K562 (cell line): ENCODE measurements around the gene EME1. TPM values are rescaled to one million over a fixed set of nuclear protein-coding genes. Genes with fewer than 3 reads are reported as not detected.

Source experiments
- CEBPB ChIP-seq: fragments of 450-650 bp; IDR thresholded peaks from 2 replicates; pipeline ENCODE4 v1.6.1; 2016; ENCODE audit warnings: missing genetic modification characterization, missing compliant biosample characterization
- CEBPG ChIP-seq, 3 experiments: fragments of 200-800 bp in 1 of 3; sonication (Bioruptor generic) in 1 of 3; sonication (generic) in 1 of 3; formaldehyde crosslinking in 1 of 3; IDR thresholded peaks in 2 of 3; conservative IDR thresholded peaks in 1 of 3; 2 replicates each; pipeline versions ENCODE4 v1.6.1 to v1.8.0; 2016 to 2022; ENCODE audit warnings: missing compliant biosample characterization in 2 of 3, missing genetic modification characterization in 2 of 3, mild to moderate bottlenecking in 1 of 3, missing genetic modification reagents in 1 of 3
- ETV6 ChIP-seq, 3 experiments: fragments of 150-350 bp in 1 of 3; sonication (generic) in 1 of 3; formaldehyde crosslinking in 1 of 3; IDR thresholded peaks; 2 replicates each; pipeline versions ENCODE4 v1.6.1 to v1.8.0; 2014 to 2022; ENCODE audit warnings: borderline replicate concordance in 2 of 3, low read depth in 2 of 3, antibody characterized with exemption in 1 of 3, low read length in 1 of 3, mild to moderate bottlenecking in 1 of 3, missing genetic modification reagents in 1 of 3
- LEF1 ChIP-seq: fragments of 450-650 bp; IDR thresholded peaks from 2 replicates; pipeline ENCODE4 v1.6.1; 2016; ENCODE audit warnings: mild to moderate bottlenecking
- SMARCA5 ChIP-seq: fragments of 450-650 bp; IDR thresholded peaks from 2 replicates; pipeline ENCODE4 v1.6.1; 2016
- ZNF644 ChIP-seq: fragments of 200-800 bp; sonication (Bioruptor generic); IDR thresholded peaks from 2 replicates; pipeline ENCODE4 v1.6.1; 2016; ENCODE audit warnings: low read depth, missing genetic modification characterization, missing compliant biosample characterization
- ZNF668 ChIP-seq: fragments of 250-450 bp; sonication (Bioruptor Pico); IDR thresholded peaks from 2 replicates; pipeline ENCODE4 v1.8.0; 2022; ENCODE audit warnings: mild to moderate bottlenecking, inconsistent platforms
- ZNF695 ChIP-seq: fragments of 450-650 bp; formaldehyde crosslinking; IDR thresholded peaks from 2 replicates; pipeline ENCODE4 v1.4.0; 2020; ENCODE audit warnings: mild to moderate bottlenecking, moderate library complexity
- polyA plus RNA-seq, 8 experiments: library from polyadenylated mRNA; depleted of rRNA in 4 of 8; stranded (reverse) in 5 of 8; unstranded in 3 of 8; fragments of >200 nt; fragmentation: Nextera tagmentation in 2 of 8; fragmentation: Illumina TruSeq in 1 of 8; extraction: Ambion mirVana in 2 of 8; extraction: Trizol in 1 of 8; gene quantifications; 2 replicates each; pipeline versions ENCODE4 v1.2.1 to v1.2.3, GENCODE V29; 2011 to 2014; ENCODE audit warnings: inconsistent platforms in 1 of 8, missing spikeins in 1 of 8
- total RNA-seq, 7 experiments: library from RNA; depleted of rRNA in 6 of 7; stranded (reverse); fragments of >200 nt in 6 of 7; fragmentation: Illumina TruSeq in 2 of 7; extraction: Trizol in 2 of 7; gene quantifications; 2 replicates each; pipeline versions ENCODE4 v1.2.1 to v1.2.3, GENCODE V29; 2011 to 2021; ENCODE audit warnings: low replicate concordance in 1 of 7
- TF ChIP-seq, protein P1 (sequence below): sonication (generic); formaldehyde crosslinking; IDR thresholded peaks from 2 replicates; pipeline ENCODE4 v1.8.0; 2023; ENCODE audit warnings: mild to moderate bottlenecking, missing genetic modification reagents
- TF ChIP-seq, protein P2 (sequence below): fragments of 250-450 bp; sonication (Bioruptor Pico); IDR thresholded peaks from 2 replicates; pipeline ENCODE4 v1.4.0; 2020; ENCODE audit warnings: mild to moderate bottlenecking
- TF ChIP-seq, protein P3 (sequence below), 2 experiments: fragments of 450-650 bp; conservative IDR thresholded peaks; 2 replicates each; pipeline ENCODE4 v1.6.1; 2017; ENCODE audit warnings: mild to moderate bottlenecking in 2 of 2, moderate library complexity in 2 of 2
- TF ChIP-seq, protein P4 (sequence below), 2 experiments: fragments of 150-350 bp in 1 of 2; IDR thresholded peaks; 2 replicates each; pipeline ENCODE4 v1.6.1; 2012 to 2016; ENCODE audit warnings: low read depth in 2 of 2, low read length in 2 of 2, mild to moderate bottlenecking in 1 of 2, moderate library complexity in 1 of 2

Gene EME1
- total and polyA plus RNA-seq, 9 of the 15 experiments (the other 6 are each of a cell fraction or from before 2014, with no cell fraction given): 14.6 to 44.1 (median 24.0) TPM

DNA sequence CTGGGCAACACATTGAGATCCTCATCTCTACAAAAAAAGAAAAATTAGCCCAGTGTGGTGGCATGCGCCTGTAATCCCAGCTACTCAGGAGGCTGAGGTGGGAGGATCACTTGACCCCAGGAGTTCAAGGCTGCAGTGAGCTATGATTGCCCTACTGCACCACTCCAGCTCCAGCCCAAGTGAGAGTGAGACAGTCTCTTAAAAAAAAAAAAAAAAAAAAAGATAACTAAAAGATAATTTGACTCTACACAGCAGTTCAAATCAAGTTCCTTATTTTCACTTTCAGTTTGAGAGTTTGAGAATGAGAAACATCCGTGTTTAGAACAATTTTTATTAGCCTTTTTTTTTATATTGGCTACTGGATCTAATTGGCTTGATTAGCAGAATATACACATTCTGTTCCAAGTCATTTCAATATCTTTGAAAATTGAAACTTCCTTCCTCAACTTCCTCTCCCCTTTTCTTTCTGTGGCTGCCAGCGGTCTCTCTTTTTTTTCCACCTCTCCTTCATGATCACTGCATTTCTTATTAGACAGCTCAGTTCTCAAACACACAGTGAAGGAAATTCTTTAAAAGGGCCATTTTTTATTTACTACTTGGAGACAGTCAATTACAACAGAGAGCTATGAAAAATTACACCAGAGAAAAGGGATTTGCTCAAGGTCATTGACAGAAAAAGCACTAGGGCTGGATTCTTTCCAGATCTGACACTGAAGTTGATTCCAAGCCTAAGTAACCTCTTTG is 48.5 kb downstream of the EME1 start (continued):
- TF ChIP-seq ZNF644 (tag) (0 out of 2 replicates have a peak, but pooled peaks have one; percentile 47), ZNF695 (CRISPR knock-in tag) (no peak), SMARCA5 (no peak), ETV6 (IDR thresholded peaks at IDR 0.05; ENCODE audit: borderline replicate concordance in 1 of 2, low read depth in 2 of 2, low read length in 1 of 2) (no peak), ETV6 (CRISPR knock-in tag; IDR thresholded peaks at IDR 0.05; ENCODE audit: borderline replicate concordance) (no peak), CEBPG (CRISPR knock-in tag; IDR thresholded peaks at IDR 0.05) (no peak), CEBPG (tag; conservative IDR thresholded peaks at IDR 0.05 in 1 of 2, IDR thresholded peaks at IDR 0.05 in 1 of 2) (no peak), CEBPB (tag) (no peak), ZNF668 (CRISPR knock-in tag) (no peak), LEF1 (no peak)
- TF ChIP-seq, protein P1, sequence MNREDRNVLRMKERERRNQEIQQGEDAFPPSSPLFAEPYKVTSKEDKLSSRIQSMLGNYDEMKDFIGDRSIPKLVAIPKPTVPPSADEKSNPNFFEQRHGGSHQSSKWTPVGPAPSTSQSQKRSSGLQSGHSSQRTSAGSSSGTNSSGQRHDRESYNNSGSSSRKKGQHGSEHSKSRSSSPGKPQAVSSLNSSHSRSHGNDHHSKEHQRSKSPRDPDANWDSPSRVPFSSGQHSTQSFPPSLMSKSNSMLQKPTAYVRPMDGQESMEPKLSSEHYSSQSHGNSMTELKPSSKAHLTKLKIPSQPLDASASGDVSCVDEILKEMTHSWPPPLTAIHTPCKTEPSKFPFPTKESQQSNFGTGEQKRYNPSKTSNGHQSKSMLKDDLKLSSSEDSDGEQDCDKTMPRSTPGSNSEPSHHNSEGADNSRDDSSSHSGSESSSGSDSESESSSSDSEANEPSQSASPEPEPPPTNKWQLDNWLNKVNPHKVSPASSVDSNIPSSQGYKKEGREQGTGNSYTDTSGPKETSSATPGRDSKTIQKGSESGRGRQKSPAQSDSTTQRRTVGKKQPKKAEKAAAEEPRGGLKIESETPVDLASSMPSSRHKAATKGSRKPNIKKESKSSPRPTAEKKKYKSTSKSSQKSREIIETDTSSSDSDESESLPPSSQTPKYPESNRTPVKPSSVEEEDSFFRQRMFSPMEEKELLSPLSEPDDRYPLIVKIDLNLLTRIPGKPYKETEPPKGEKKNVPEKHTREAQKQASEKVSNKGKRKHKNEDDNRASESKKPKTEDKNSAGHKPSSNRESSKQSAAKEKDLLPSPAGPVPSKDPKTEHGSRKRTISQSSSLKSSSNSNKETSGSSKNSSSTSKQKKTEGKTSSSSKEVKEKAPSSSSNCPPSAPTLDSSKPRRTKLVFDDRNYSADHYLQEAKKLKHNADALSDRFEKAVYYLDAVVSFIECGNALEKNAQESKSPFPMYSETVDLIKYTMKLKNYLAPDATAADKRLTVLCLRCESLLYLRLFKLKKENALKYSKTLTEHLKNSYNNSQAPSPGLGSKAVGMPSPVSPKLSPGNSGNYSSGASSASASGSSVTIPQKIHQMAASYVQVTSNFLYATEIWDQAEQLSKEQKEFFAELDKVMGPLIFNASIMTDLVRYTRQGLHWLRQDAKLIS (CRISPR knock-in tag): no peak
- TF ChIP-seq, protein P2, sequence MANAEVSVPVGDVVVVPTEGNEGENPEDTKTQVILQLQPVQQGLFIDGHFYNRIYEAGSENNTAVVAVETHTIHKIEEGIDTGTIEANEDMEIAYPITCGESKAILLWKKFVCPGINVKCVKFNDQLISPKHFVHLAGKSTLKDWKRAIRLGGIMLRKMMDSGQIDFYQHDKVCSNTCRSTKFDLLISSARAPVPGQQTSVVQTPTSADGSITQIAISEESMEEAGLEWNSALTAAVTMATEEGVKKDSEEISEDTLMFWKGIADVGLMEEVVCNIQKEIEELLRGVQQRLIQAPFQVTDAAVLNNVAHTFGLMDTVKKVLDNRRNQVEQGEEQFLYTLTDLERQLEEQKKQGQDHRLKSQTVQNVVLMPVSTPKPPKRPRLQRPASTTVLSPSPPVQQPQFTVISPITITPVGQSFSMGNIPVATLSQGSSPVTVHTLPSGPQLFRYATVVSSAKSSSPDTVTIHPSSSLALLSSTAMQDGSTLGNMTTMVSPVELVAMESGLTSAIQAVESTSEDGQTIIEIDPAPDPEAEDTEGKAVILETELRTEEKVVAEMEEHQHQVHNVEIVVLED: no peak
- TF ChIP-seq, protein P3, sequence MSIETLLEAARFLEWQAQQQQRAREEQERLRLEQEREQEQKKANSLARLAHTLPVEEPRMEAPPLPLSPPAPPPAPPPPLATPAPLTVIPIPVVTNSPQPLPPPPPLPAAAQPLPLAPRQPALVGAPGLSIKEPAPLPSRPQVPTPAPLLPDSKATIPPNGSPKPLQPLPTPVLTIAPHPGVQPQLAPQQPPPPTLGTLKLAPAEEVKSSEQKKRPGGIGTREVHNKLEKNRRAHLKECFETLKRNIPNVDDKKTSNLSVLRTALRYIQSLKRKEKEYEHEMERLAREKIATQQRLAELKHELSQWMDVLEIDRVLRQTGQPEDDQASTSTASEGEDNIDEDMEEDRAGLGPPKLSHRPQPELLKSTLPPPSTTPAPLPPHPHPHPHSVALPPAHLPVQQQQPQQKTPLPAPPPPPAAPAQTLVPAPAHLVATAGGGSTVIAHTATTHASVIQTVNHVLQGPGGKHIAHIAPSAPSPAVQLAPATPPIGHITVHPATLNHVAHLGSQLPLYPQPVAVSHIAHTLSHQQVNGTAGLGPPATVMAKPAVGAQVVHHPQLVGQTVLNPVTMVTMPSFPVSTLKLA (conservative IDR thresholded peaks at IDR 0.05): 0 out of 4 replicates have a peak, but pooled peaks of 1 of the 2 experiments have one; percentile 21
- TF ChIP-seq, protein P4, sequence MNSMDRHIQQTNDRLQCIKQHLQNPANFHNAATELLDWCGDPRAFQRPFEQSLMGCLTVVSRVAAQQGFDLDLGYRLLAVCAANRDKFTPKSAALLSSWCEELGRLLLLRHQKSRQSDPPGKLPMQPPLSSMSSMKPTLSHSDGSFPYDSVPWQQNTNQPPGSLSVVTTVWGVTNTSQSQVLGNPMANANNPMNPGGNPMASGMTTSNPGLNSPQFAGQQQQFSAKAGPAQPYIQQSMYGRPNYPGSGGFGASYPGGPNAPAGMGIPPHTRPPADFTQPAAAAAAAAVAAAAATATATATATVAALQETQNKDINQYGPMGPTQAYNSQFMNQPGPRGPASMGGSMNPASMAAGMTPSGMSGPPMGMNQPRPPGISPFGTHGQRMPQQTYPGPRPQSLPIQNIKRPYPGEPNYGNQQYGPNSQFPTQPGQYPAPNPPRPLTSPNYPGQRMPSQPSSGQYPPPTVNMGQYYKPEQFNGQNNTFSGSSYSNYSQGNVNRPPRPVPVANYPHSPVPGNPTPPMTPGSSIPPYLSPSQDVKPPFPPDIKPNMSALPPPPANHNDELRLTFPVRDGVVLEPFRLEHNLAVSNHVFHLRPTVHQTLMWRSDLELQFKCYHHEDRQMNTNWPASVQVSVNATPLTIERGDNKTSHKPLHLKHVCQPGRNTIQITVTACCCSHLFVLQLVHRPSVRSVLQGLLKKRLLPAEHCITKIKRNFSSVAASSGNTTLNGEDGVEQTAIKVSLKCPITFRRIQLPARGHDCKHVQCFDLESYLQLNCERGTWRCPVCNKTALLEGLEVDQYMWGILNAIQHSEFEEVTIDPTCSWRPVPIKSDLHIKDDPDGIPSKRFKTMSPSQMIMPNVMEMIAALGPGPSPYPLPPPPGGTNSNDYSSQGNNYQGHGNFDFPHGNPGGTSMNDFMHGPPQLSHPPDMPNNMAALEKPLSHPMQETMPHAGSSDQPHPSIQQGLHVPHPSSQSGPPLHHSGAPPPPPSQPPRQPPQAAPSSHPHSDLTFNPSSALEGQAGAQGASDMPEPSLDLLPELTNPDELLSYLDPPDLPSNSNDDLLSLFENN (IDR thresholded peaks at IDR 0.05; ENCODE audit: low read depth in 2 of 2, low read length in 2 of 2): no peak
